Endodermal cell (in vitro differentiated cells): Measurements from ENCODE around the gene MIEN1. TPM values are rescaled to one million over a fixed set of nuclear protein-coding genes. Genes with fewer than 3 reads are reported as not detected.
A peak's percentile ranks its signal among the peaks of the same experiment; 100 is the strongest.

Experiments used
- DNase-seq: peaks from one replicate; pipeline ENCODE4 v3.0.0-alpha.2; 2017
- H3K27ac ChIP-seq: 2 replicates; pipeline ENCODE4 v1.5.1; 2013; ENCODE audit warnings: mild to moderate bottlenecking, low read depth, low read length, moderate library complexity
- H3K27me3 ChIP-seq: 2 replicates; pipeline ENCODE4 v1.6.1; 2013; ENCODE audit warnings: mild to moderate bottlenecking, low read length, moderate library complexity; ENCODE audit not compliant: insufficient read depth, control insufficient read depth, poor library complexity, severe bottlenecking
- H3K36me3 ChIP-seq: 2 replicates; pipeline ENCODE4 v1.7.0; 2013; ENCODE audit warnings: mild to moderate bottlenecking, low read length, moderate library complexity; ENCODE audit not compliant: control insufficient read depth, insufficient read depth
- H3K4me1 ChIP-seq: one replicate; pipeline ENCODE4 v1.7.0; 2013; ENCODE audit warnings: low read length; ENCODE audit not compliant: control insufficient read depth, insufficient read depth
- H3K4me3 ChIP-seq: 2 replicates; pipeline ENCODE4 v1.5.1; 2013; ENCODE audit warnings: mild to moderate bottlenecking, low read length, moderate library complexity
- H3K9ac ChIP-seq: 2 replicates; pipeline ENCODE4 v1.6.1; 2013; ENCODE audit warnings: mild to moderate bottlenecking, low read length, moderate library complexity; ENCODE audit not compliant: poor library complexity, severe bottlenecking; ENCODE audit errors: extremely low read depth
- H3K9me3 ChIP-seq: 2 replicates; pipeline ENCODE4 v1.6.1; 2013; ENCODE audit warnings: mild to moderate bottlenecking, low read length, moderate library complexity; ENCODE audit not compliant: control insufficient read depth
- H3K27ac Mint-ChIP-seq: 2 replicates; pipeline ENCODE4 v1.8.0; 2020; ENCODE audit warnings: mixed read lengths
- H3K27me3 Mint-ChIP-seq: 2 replicates; pipeline ENCODE4 v1.8.0; 2021; ENCODE audit warnings: mild to moderate bottlenecking, mixed read lengths; ENCODE audit not compliant: insufficient read depth
- H3K36me3 Mint-ChIP-seq: 2 replicates; pipeline ENCODE4 v1.8.0; 2020; ENCODE audit warnings: low read depth, mixed read lengths
- H3K4me1 Mint-ChIP-seq: 2 replicates; pipeline ENCODE4 v1.8.0; 2020; ENCODE audit warnings: mixed read lengths
- H3K4me3 Mint-ChIP-seq: 2 replicates; pipeline ENCODE4 v1.8.0; 2020; ENCODE audit warnings: mild to moderate bottlenecking, moderate library complexity, mixed read lengths
- H3K9me3 Mint-ChIP-seq: 2 replicates; pipeline ENCODE4 v1.8.0; 2020; ENCODE audit warnings: mild to moderate bottlenecking, mixed read lengths
- WGBS, 2 experiments: methylation state at CpG; one replicate each; pipeline versions ENCODE4 v1.1.5 to v1.1.7; 2013; ENCODE audit warnings: missing lambda C conversion rate in 2 of 2, mixed read lengths in 1 of 2; ENCODE audit not compliant: insufficient coverage in 1 of 2, insufficient read length in 1 of 2; 5-methylcytosine and 5-hydroxymethylcytosine counted together
- microRNA-seq: library from miRNA; unstranded; fragments of <30 nt; microRNA quantifications from one replicate; pipeline ENCODE4 v1.2.0, GENCODE V29; 2020; ENCODE audit warnings: borderline microRNAs expressed
- total RNA-seq, 2 donors: library from RNA; stranded (reverse); fragmentation: NEBNext Ultra II Directional in 1 of 2; extraction: Animal tissue kit (Norgen Biotek cat#: 25700) in 1 of 2; gene quantifications; 2 replicates in 1 of 2; 3 replicates in 1 of 2; pipeline ENCODE4 v1.2.1, GENCODE V29; 2021
- TF ChIP-seq, protein P1 (sequence below): fragments of 200-600 bp; sonication (generic); conservative IDR thresholded peaks from 2 replicates; pipeline ENCODE4 v1.5.0; 2021; ENCODE audit warnings: antibody characterized with exemption, mild to moderate bottlenecking

MIEN1 gene
- total RNA-seq, 2 donors from 2014 or later: 42.6 to 57.0 TPM

GRCh38 chr17:39683295-39683939 lies 46.9 kb downstream of the MIEN1 start:
- H3K27ac Mint-ChIP-seq: no peak overlapping the region
- peaks cover 1% of the 10 kb centered on the region for H3K27me3 Mint-ChIP-seq
- no peak overlapping the region for H3K9ac ChIP-seq
- TF ChIP-seq, protein P1, sequence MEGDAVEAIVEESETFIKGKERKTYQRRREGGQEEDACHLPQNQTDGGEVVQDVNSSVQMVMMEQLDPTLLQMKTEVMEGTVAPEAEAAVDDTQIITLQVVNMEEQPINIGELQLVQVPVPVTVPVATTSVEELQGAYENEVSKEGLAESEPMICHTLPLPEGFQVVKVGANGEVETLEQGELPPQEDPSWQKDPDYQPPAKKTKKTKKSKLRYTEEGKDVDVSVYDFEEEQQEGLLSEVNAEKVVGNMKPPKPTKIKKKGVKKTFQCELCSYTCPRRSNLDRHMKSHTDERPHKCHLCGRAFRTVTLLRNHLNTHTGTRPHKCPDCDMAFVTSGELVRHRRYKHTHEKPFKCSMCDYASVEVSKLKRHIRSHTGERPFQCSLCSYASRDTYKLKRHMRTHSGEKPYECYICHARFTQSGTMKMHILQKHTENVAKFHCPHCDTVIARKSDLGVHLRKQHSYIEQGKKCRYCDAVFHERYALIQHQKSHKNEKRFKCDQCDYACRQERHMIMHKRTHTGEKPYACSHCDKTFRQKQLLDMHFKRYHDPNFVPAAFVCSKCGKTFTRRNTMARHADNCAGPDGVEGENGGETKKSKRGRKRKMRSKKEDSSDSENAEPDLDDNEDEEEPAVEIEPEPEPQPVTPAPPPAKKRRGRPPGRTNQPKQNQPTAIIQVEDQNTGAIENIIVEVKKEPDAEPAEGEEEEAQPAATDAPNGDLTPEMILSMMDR: no peak
- H3K4me3 Mint-ChIP-seq: no peak overlapping the region
- no peaks in the 10 kb centered on the region for H3K9me3 ChIP-seq
- no peak for DNase-seq
- peaks cover 45% of the 10 kb centered on the region for H3K36me3 Mint-ChIP-seq
- H3K4me1 ChIP-seq: peaks cover 3% of the 10 kb centered on the region
- 90 to 92% methylated on average over 4 to 9 of the region's 9 CpGs for WGBS, 2 experiments
- peaks cover 2% of the 10 kb centered on the region for H3K9me3 Mint-ChIP-seq
- no peaks in the 10 kb centered on the region for H3K27me3 ChIP-seq
- H3K27ac ChIP-seq: no peak overlapping the region
- no peaks in the 10 kb centered on the region for H3K36me3 ChIP-seq
- peaks cover 20% of the 10 kb centered on the region for H3K4me1 Mint-ChIP-seq
- H3K4me3 ChIP-seq: no peak overlapping the region

DNA sequence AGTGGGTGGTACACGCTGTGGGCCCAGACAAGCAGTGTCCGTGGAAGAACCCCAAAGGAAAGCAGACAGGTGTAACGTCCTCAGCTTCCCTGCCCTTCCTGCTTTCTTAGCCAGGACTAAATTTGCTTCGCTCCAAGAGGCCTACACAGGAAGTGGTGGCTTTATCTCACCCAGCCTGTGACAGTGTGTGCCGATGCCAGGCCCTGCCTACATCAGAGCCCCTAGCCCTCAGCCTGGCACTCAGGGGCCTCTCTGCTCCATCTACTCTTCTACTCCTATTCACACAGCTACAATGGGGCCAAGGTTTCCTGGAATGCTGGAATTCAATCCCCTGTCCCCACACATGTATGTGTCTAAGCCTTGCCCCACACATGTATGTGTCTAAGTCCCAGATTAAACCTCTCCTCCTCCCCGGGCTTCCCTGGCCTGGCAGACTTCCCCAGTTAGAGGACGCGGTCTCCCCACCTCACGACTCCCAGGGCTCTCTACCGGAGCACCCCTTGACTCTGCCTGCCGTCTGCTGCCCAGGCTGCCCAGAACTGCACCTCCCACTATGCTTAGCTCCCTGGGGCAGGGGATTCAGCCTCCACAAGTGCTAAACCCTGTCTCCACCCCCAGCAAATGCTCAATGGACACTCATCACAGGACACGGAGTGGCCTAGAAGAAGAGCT lies 50.7 kb downstream of the MIEN1 start:
- Histone ChIP-seq H3K27me3 (no peaks in the 10 kb centered on the region), H3K27ac (no peak overlapping the region), H3K9me3 (no peaks in the 10 kb centered on the region), H3K36me3 (peaks cover 5% of the 10 kb centered on the region), H3K4me1 (no peaks in the 10 kb centered on the region), H3K9ac (no peak overlapping the region), H3K4me3 (no peak overlapping the region)
- Mint-ChIP-seq H3K36me3 (peaks cover 48% of the 10 kb centered on the region), H3K4me3 (no peak overlapping the region), H3K9me3 (peaks cover 2% of the 10 kb centered on the region), H3K4me1 (peaks cover 21% of the 10 kb centered on the region), H3K27ac (peak overlapping the region; percentile 35), H3K27me3 (no peaks in the 10 kb centered on the region)
- no peak for DNase-seq
- TF ChIP-seq, protein P1: no peak
- 85 to 100% methylated on average over 4 to 12 of the region's 12 CpGs for WGBS, 2 experiments

Small RNAs within 50 kb of the gene (microRNA-seq; reads per million reads assigned to microRNA genes)
- gene MIR4728: 1.0 reads per million

Other genes with a start within 250 kb of the MIEN1 start
- gene NEUROD2, start 122.6 kb downstream of the MIEN1 start, total RNA-seq: not detected
- 1 to 10 TPM; 1.0 to 2.1 TPM for gene PPP1R1B, start 103.6 kb downstream of the MIEN1 start, total RNA-seq
- 10 to 100 TPM; 60.3 to 60.5 TPM for gene STARD3, start 93.4 kb downstream of the MIEN1 start, total RNA-seq
- 1 to 10 TPM; 1.5 to 1.9 TPM for gene TCAP, start 65.2 kb downstream of the MIEN1 start, total RNA-seq
- gene PNMT, start 62.1 kb downstream of the MIEN1 start, total RNA-seq: 1 to 10 TPM in 1 of 2 donors, under 1 TPM in 1; 0.55 to 1.0 TPM
- gene PGAP3, start 42.5 kb downstream of the MIEN1 start, total RNA-seq: 10 to 100 TPM; 22.6 to 29.3 TPM
- 100 to 1,000 TPM; 110 to 133 TPM for gene ERBB2, start 30.5 kb downstream of the MIEN1 start, total RNA-seq
- 10 to 100 TPM; 54.6 to 73.9 TPM for gene GRB7, start 7.4 kb upstream of the MIEN1 start, total RNA-seq
- gene IKZF3, start 133.8 kb upstream of the MIEN1 start, total RNA-seq: under 1 TPM; 0.11 to 0.18 TPM
- not detected for gene ZPBP2, start 137.7 kb upstream of the MIEN1 start, total RNA-seq
- gene GSDMB, start 188.1 kb upstream of the MIEN1 start, total RNA-seq: 10 to 100 TPM; 16.6 to 30.9 TPM
- gene ORMDL3, start 197.1 kb upstream of the MIEN1 start, total RNA-seq: 10 to 100 TPM; 77.7 to 83.8 TPM
- gene LRRC3C, start 197.2 kb upstream of the MIEN1 start, total RNA-seq: not detected
- not detected for gene GSDMA, start 232.5 kb upstream of the MIEN1 start, total RNA-seq